OCI-LY1 (cell line): ENCODE measurements around the gene DKK1.

ENCODE experiments used
- EZH2 ChIP-seq: fragments of 200-600 bp; sonication (generic), shearing (Covaris generic); IDR thresholded peaks from 2 replicates; pipeline ENCODE4 v1.8.0; 2017; ENCODE audit warnings: borderline replicate concordance, mixed run types, mild to moderate bottlenecking, antibody characterized with exemption, low read length, moderate library complexity, mixed read lengths
- TF ChIP-seq, protein P1 (sequence below): fragments of 200-600 bp; sonication (generic), shearing (Covaris generic); IDR thresholded peaks from 2 replicates; pipeline ENCODE4 v1.5.1; 2017; ENCODE audit warnings: mild to moderate bottlenecking, antibody characterized with exemption, low read length, moderate library complexity, mixed read lengths

DNA sequence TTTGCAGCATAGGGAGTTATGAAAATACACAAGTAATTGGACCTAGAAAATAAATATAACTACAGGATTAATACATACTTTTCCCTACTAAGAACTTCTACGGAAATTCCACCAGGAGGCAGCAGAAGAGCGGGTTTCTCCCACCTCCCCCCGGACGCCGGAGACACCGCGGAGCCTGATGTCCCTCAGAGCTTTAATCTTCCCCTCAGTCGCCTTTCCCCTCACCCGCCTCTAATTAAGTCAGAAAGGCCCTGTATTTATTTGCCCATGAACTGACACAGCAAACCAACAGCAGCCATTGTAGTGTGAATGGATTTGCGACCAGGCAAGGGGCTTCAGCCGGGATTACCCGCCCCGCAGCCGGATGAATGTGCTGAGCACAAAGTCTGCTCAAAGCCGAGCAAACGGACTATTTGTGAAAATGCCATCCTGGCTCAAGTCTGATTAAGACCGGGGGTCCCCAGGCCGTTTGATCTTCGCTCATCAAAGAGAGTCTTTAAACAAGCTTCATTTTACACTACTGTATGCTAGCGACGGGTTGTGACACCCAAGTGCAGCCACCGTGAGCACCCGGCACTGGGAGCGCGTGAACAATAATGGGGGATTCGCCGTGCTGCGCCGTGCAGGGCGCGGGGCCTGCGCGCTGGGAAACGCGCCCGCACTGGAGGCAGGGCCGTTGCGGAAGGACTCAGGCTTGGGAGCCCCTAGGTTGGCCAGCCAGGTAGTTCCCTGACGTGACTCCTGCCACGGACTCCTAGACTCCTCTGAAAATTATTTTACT lies 5.6 kb upstream of the DKK1 start:
- no peak for TF ChIP-seq EZH2
- TF ChIP-seq, protein P1, sequence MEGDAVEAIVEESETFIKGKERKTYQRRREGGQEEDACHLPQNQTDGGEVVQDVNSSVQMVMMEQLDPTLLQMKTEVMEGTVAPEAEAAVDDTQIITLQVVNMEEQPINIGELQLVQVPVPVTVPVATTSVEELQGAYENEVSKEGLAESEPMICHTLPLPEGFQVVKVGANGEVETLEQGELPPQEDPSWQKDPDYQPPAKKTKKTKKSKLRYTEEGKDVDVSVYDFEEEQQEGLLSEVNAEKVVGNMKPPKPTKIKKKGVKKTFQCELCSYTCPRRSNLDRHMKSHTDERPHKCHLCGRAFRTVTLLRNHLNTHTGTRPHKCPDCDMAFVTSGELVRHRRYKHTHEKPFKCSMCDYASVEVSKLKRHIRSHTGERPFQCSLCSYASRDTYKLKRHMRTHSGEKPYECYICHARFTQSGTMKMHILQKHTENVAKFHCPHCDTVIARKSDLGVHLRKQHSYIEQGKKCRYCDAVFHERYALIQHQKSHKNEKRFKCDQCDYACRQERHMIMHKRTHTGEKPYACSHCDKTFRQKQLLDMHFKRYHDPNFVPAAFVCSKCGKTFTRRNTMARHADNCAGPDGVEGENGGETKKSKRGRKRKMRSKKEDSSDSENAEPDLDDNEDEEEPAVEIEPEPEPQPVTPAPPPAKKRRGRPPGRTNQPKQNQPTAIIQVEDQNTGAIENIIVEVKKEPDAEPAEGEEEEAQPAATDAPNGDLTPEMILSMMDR: peak; percentile 46
